Panc1 (cell line): ENCODE measurements around the gene OTUD4. TPM values are rescaled to one million over a fixed set of nuclear protein-coding genes. Genes with fewer than 3 reads are reported as not detected.

Source experiments
- ATAC-seq: fragments of 200-7000 bp; cut with Tn5 transposase; 2 replicates; pipeline ENCODE4 v1.9.1; 2020; ENCODE audit warnings: mild to moderate bottlenecking, moderate library complexity
- BruUV-seq: library from RNA; stranded (reverse); fragments of 400-500 nt; replicated peaks from 2 replicates; lab custom pipeline; 2021; lab: Mats Ljungman, UMichigan
- CTCF ChIA-PET: fragments of 300-600 bp; sonication (Branson Sonifier 250); formaldehyde crosslinking; loops from one replicate; lab custom pipeline; 2022; ENCODE audit warnings: antibody characterized with exemption; lab: Charles Lee
- POLR2A ChIA-PET: fragments of 300-600 bp; sonication (Branson Sonifier 250); formaldehyde crosslinking; loops from one replicate; lab custom pipeline; 2022; ENCODE audit warnings: antibody characterized with exemption; lab: Charles Lee
- DNase-seq: peaks from one replicate; pipeline ENCODE4 v3.0.0-alpha.2; 2010; ENCODE audit warnings: low read depth, low spot score
- H3K27ac ChIP-seq: 2 replicates; pipeline ENCODE4 v1.5.1; 2011; ENCODE audit warnings: mild to moderate bottlenecking, low read length, inconsistent platforms
- H3K27me3 ChIP-seq: fragments of 200-500 bp; sonication (Bioruptor generic); 2 replicates; pipeline ENCODE4 v1.6.0; 2014; ENCODE audit warnings: low read length, inconsistent platforms; ENCODE audit not compliant: control insufficient read depth, insufficient read depth
- H3K36me3 ChIP-seq: fragments of 200-500 bp; sonication (Bioruptor generic); 2 replicates; pipeline ENCODE4 v1.5.1; 2014; ENCODE audit warnings: inconsistent platforms, mild to moderate bottlenecking, low read length, moderate library complexity; ENCODE audit not compliant: control insufficient read depth, insufficient read depth
- H3K4me1 ChIP-seq: 2 replicates; pipeline ENCODE4 v1.5.1; 2011; ENCODE audit warnings: inconsistent platforms, mild to moderate bottlenecking, low read length, moderate library complexity; ENCODE audit not compliant: control insufficient read depth, insufficient read depth
- H3K4me3 ChIP-seq, 2 experiments: 2 replicates each; pipeline ENCODE4 v1.5.1; 2011 to 2012; ENCODE audit warnings: low read depth in 2 of 2, low read length in 2 of 2, mild to moderate bottlenecking in 2 of 2, inconsistent platforms in 1 of 2, moderate library complexity in 1 of 2
- H3K9me3 ChIP-seq: fragments of 200-500 bp; sonication (Bioruptor generic); 2 replicates; pipeline ENCODE4 v1.5.1; 2014; ENCODE audit warnings: low read depth, mild to moderate bottlenecking, inconsistent platforms, low read length, moderate library complexity; ENCODE audit not compliant: control insufficient read depth, insufficient read depth
- CTCF ChIP-seq: fragments of 450-650 bp; IDR thresholded peaks from 2 replicates; pipeline ENCODE4 v1.5.1; 2017; ENCODE audit warnings: mild to moderate bottlenecking
- POLR2AphosphoS5 ChIP-seq: IDR thresholded peaks from 2 replicates; pipeline ENCODE4 v1.6.1; 2012; ENCODE audit warnings: mild to moderate bottlenecking, low read depth, low read length, moderate library complexity
- SIN3A ChIP-seq: IDR thresholded peaks from 2 replicates; pipeline ENCODE4 v1.6.1; 2012; ENCODE audit warnings: low read depth, mild to moderate bottlenecking, low read length, moderate library complexity, borderline replicate concordance; ENCODE audit not compliant: insufficient read depth
- TCF7L2 ChIP-seq: IDR thresholded peaks from 2 replicates; pipeline ENCODE4 v1.6.1; 2011; ENCODE audit warnings: mild to moderate bottlenecking, low read depth, low read length, inconsistent platforms
- in situ Hi-C: cut with HindIII; loops from 2 replicates; pipeline ENCODE4 v1.10.0; 2016; ENCODE audit warnings: low sequenced_read_pairs, low pct_unique_long_range_greater_than_20kb
- intact Hi-C: fragments of 100-400 bp; cut with micrococcal nuclease; formaldehyde crosslinking; loops from one replicate; pipeline ENCODE4 v1.10.0; 2022; ENCODE audit not compliant: unreplicated experiment
- total RNA-seq: library from RNA; stranded (reverse); gene quantifications from one replicate; pipeline ENCODE4 v1.2.1, GENCODE V29; 2021; ENCODE audit not compliant: unreplicated experiment
- TF ChIP-seq, protein P1 (sequence below), 2 experiments: IDR thresholded peaks; 2 replicates each; pipeline ENCODE4 v1.6.1; 2011 to 2012; ENCODE audit warnings: low read depth in 2 of 2, control low read depth in 1 of 2, low read length in 1 of 2, mild to moderate bottlenecking in 1 of 2, moderate library complexity in 1 of 2; ENCODE audit not compliant: insufficient read depth in 1 of 2

Gene OTUD4
- total RNA-seq, 1 experiment from 2014 or later, result 31.5 TPM

DNA sequence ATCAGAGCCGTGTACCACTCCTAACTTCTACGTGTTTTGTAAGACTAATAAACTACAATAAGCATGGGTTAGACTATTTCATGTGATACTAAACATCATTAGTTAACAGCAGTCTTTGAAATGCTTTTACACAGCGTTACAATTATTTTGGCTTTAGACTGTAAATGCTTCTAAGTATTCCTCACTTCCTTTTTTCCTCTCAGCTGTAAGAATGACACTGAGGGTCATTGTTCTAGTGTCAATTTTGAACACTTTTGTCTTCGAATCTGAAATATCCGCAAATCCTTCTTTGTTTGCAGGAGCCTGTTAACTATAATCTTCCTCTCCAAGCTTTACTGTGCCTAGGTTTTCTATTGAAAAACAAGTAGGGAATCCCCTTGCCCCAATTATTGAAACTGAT is 80.7 kb downstream of the OTUD4 start:
- in situ Hi-C loops (no loop called here), intact Hi-C loops (no loop called here)
- TF ChIP-seq SIN3A (no peak), CTCF (no peak), TCF7L2 (no peak), POLR2AphosphoS5 (no peak)
- TF ChIP-seq, protein P1, sequence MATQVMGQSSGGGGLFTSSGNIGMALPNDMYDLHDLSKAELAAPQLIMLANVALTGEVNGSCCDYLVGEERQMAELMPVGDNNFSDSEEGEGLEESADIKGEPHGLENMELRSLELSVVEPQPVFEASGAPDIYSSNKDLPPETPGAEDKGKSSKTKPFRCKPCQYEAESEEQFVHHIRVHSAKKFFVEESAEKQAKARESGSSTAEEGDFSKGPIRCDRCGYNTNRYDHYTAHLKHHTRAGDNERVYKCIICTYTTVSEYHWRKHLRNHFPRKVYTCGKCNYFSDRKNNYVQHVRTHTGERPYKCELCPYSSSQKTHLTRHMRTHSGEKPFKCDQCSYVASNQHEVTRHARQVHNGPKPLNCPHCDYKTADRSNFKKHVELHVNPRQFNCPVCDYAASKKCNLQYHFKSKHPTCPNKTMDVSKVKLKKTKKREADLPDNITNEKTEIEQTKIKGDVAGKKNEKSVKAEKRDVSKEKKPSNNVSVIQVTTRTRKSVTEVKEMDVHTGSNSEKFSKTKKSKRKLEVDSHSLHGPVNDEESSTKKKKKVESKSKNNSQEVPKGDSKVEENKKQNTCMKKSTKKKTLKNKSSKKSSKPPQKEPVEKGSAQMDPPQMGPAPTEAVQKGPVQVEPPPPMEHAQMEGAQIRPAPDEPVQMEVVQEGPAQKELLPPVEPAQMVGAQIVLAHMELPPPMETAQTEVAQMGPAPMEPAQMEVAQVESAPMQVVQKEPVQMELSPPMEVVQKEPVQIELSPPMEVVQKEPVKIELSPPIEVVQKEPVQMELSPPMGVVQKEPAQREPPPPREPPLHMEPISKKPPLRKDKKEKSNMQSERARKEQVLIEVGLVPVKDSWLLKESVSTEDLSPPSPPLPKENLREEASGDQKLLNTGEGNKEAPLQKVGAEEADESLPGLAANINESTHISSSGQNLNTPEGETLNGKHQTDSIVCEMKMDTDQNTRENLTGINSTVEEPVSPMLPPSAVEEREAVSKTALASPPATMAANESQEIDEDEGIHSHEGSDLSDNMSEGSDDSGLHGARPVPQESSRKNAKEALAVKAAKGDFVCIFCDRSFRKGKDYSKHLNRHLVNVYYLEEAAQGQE (IDR thresholded peaks at IDR 0.05; ENCODE audit: insufficient read depth in 1 of 2, low read depth in 2 of 2, low read length in 1 of 2), result no peak
- Histone ChIP-seq H3K9me3 (no peaks in the 10 kb centered on the region), H3K27ac (peak overlapping the region; percentile 95), H3K27me3 (no peaks in the 10 kb centered on the region), H3K36me3 (peaks cover 26% of the 10 kb centered on the region), H3K4me1 (peaks cover 12% of the 10 kb centered on the region), H3K4me3 (peak overlapping the region; percentile 87 to 91; a peak in 3 of 4 replicates)
- no peak for DNase-seq
- BruUV-seq, result no TSS peak
- ChIA-PET CTCF (no interaction called here), POLR2A (interaction anchor here (0.6 kb wide), 1 partner anchor 15 kb away, joined by 3 read pairs; no protein-coding TSS in a partner anchor)
- no peak for ATAC-seq

GRCh38 chr4:145098675-145099037 is 81.7 kb downstream of the OTUD4 start:
- Histone ChIP-seq H3K9me3 (no peaks in the 10 kb centered on the region), H3K27me3 (no peaks in the 10 kb centered on the region), H3K27ac (peak overlapping the region; percentile 95), H3K4me3 (peak overlapping the region; percentile 87 to 91), H3K36me3 (peaks cover 27% of the 10 kb centered on the region), H3K4me1 (peaks cover 12% of the 10 kb centered on the region)
- intact Hi-C loops (no loop called here), in situ Hi-C loops (no loop called here)
- ATAC-seq (peak; percentile 71), DNase-seq (peak; percentile 20)
- TF ChIP-seq POLR2AphosphoS5, result no peak
- no peak for TF ChIP-seq SIN3A
- TF ChIP-seq TCF7L2, result no peak
- TF ChIP-seq, protein P1 (IDR thresholded peaks at IDR 0.05; ENCODE audit: insufficient read depth in 1 of 2, low read depth in 2 of 2, low read length in 1 of 2), result no peak
- no peak for TF ChIP-seq CTCF
- CTCF ChIA-PET, result no interaction called here
- no TSS peak for BruUV-seq
- POLR2A ChIA-PET, result no interaction called here
